ENCODE results near the gene MADCAM1. TPM values are rescaled to one million over a fixed set of nuclear protein-coding genes. Genes with fewer than 3 reads are reported as not detected.

The MADCAM1 gene
- total RNA-seq, 2 experiments from 2014 or later = 0.69 to 2.0 TPM

- H3K4me1 ChIP-seq (ENCODE audit: insufficient read depth, low read length, poor library complexity, severe bottlenecking) = peaks cover 17% of the 10 kb centered on the region
- no peak overlapping the region for H2AFZ ChIP-seq (ENCODE audit: low read length)
- no peak overlapping the region for H3K27ac ChIP-seq (ENCODE audit: low read depth, low read length, poor library complexity, severe bottlenecking)
- ChIA-PET POLR2A (no interaction called here), CTCF (ENCODE audit: unreplicated experiment) (no interaction called here)
- peak overlapping the region; percentile 93 for H3K4me2 ChIP-seq (ENCODE audit: low read length)
- TF ChIP-seq, protein P1, sequence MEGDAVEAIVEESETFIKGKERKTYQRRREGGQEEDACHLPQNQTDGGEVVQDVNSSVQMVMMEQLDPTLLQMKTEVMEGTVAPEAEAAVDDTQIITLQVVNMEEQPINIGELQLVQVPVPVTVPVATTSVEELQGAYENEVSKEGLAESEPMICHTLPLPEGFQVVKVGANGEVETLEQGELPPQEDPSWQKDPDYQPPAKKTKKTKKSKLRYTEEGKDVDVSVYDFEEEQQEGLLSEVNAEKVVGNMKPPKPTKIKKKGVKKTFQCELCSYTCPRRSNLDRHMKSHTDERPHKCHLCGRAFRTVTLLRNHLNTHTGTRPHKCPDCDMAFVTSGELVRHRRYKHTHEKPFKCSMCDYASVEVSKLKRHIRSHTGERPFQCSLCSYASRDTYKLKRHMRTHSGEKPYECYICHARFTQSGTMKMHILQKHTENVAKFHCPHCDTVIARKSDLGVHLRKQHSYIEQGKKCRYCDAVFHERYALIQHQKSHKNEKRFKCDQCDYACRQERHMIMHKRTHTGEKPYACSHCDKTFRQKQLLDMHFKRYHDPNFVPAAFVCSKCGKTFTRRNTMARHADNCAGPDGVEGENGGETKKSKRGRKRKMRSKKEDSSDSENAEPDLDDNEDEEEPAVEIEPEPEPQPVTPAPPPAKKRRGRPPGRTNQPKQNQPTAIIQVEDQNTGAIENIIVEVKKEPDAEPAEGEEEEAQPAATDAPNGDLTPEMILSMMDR (conservative IDR thresholded peaks at IDR 0.05; ENCODE audit: low read length) = no peak
- no peak for TF ChIP-seq EZH2phosphoT487 (IDR thresholded peaks at IDR 0.05; ENCODE audit: borderline replicate concordance, low read depth, low read length)
- H3K9me2 ChIP-seq (ENCODE audit: insufficient read depth, low read length) = no peaks in the 10 kb centered on the region
- H3K36me3 ChIP-seq (ENCODE audit: insufficient read depth, low read length) = peaks cover 16% of the 10 kb centered on the region
- H3K79me2 ChIP-seq (ENCODE audit: insufficient read depth, low read depth, low read length) = peaks cover 7% of the 10 kb centered on the region; the same call in 1 of the 2 replicates
- no TSS peak for BruUV-seq (replicated peaks)
- peak overlapping the region; percentile 96 for H3K4me3 ChIP-seq (ENCODE audit: low read depth, low read length, poor library complexity, severe bottlenecking)
- intact Hi-C loops (cut with micrococcal nuclease; ENCODE audit: unreplicated experiment) = loop anchor here (5.0 kb wide), 1 partner anchor 39 kb away; the partner anchor contains the start of gene BSG
- no peaks in the 10 kb centered on the region for H3K9me3 ChIP-seq (ENCODE audit: low read length)
- H4K20me1 ChIP-seq (ENCODE audit: insufficient read depth, low read length) = peaks cover 8% of the 10 kb centered on the region
- DNase-seq (ENCODE audit: low spot score) = no peak
Observed at GRCh38 chr19:533364-534058, 37.2 kb downstream of the MADCAM1 start.

GRCh38 chr19:534088-534487 lies 37.8 kb downstream of the MADCAM1 start:
- Histone ChIP-seq H3K4me1 (ENCODE audit: insufficient read depth, low read length, poor library complexity, severe bottlenecking) (peaks cover 17% of the 10 kb centered on the region), H3K9me3 (ENCODE audit: low read length) (no peaks in the 10 kb centered on the region), H4K20me1 (ENCODE audit: insufficient read depth, low read length) (peaks cover 8% of the 10 kb centered on the region), H3K4me2 (ENCODE audit: low read length) (no peak overlapping the region), H3K79me2 (ENCODE audit: insufficient read depth, low read depth, low read length) (peaks cover 7% of the 10 kb centered on the region; the same call in 1 of the 2 replicates), H3K4me3 (ENCODE audit: low read depth, low read length, poor library complexity, severe bottlenecking) (no peak overlapping the region), H3K27ac (ENCODE audit: low read depth, low read length, poor library complexity, severe bottlenecking) (no peak overlapping the region), H2AFZ (ENCODE audit: low read length) (no peak overlapping the region), H3K36me3 (ENCODE audit: insufficient read depth, low read length) (peaks cover 16% of the 10 kb centered on the region), H3K9me2 (ENCODE audit: insufficient read depth, low read length) (no peaks in the 10 kb centered on the region)
- ChIA-PET CTCF (ENCODE audit: unreplicated experiment) (no interaction called here), POLR2A (no interaction called here)
- intact Hi-C loops (cut with micrococcal nuclease; ENCODE audit: unreplicated experiment) = loop anchor here (5.0 kb wide), 1 partner anchor 38 kb away; the partner anchor contains the start of gene BSG
- DNase-seq (ENCODE audit: low spot score) = no peak
- no peak for TF ChIP-seq EZH2phosphoT487 (IDR thresholded peaks at IDR 0.05; ENCODE audit: borderline replicate concordance, low read depth, low read length)
- TF ChIP-seq, protein P1 (conservative IDR thresholded peaks at IDR 0.05; ENCODE audit: low read length) = 0 out of 2 replicates have a peak, but pooled peaks have one; percentile 17
- no TSS peak for BruUV-seq (replicated peaks)

Data from OCI-LY7 (cell line).